ENCODE results near the gene ZCCHC2. TPM values are rescaled to one million over a fixed set of nuclear protein-coding genes. Genes with fewer than 3 reads are reported as not detected.
A peak's percentile ranks its signal among the peaks of the same experiment; 100 is the strongest.

The ZCCHC2 gene
- total RNA-seq, 1 donor from 2014 or later = 5.5 TPM

- Mint-ChIP-seq H3K27me3 (ENCODE audit: insufficient read depth, low read depth) (peaks cover 6% of the 10 kb centered on the region), H3K9me3 (peaks cover 3% of the 10 kb centered on the region)
Measured at GRCh38 chr18:62583376-62583775, 60.6 kb downstream of the ZCCHC2 start.

GRCh38 chr18:62584241-62585120 lies 61.7 kb downstream of the ZCCHC2 start:
- peak; percentile 93 for DNase-seq (ENCODE audit: low spot score)
- no peaks in the 10 kb centered on the region for H3K9me3 ChIP-seq (ENCODE audit: low read depth)
- H3K4me2 ChIP-seq = peak overlapping the region; percentile 62
- no peaks in the 10 kb centered on the region for H3K36me3 ChIP-seq
- no peak overlapping the region for H3K27ac ChIP-seq
- H3K27me3 ChIP-seq = no peaks in the 10 kb centered on the region
- H3K4me1 Mint-ChIP-seq = peaks cover 24% of the 10 kb centered on the region
- H3K27me3 Mint-ChIP-seq (ENCODE audit: insufficient read depth, low read depth) = peaks cover 6% of the 10 kb centered on the region
- H3F3A ChIP-seq (ENCODE audit: low read depth) = no peaks in the 10 kb centered on the region
- TF ChIP-seq, protein P1, sequence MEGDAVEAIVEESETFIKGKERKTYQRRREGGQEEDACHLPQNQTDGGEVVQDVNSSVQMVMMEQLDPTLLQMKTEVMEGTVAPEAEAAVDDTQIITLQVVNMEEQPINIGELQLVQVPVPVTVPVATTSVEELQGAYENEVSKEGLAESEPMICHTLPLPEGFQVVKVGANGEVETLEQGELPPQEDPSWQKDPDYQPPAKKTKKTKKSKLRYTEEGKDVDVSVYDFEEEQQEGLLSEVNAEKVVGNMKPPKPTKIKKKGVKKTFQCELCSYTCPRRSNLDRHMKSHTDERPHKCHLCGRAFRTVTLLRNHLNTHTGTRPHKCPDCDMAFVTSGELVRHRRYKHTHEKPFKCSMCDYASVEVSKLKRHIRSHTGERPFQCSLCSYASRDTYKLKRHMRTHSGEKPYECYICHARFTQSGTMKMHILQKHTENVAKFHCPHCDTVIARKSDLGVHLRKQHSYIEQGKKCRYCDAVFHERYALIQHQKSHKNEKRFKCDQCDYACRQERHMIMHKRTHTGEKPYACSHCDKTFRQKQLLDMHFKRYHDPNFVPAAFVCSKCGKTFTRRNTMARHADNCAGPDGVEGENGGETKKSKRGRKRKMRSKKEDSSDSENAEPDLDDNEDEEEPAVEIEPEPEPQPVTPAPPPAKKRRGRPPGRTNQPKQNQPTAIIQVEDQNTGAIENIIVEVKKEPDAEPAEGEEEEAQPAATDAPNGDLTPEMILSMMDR (IDR thresholded peaks at IDR 0.05) = peak; percentile 93
- TF ChIP-seq EZH2 (IDR thresholded peaks at IDR 0.05) = no peak
- peak overlapping the region; percentile 47 for H3K27ac Mint-ChIP-seq
- H3K79me2 ChIP-seq (ENCODE audit: low read depth) = no peaks in the 10 kb centered on the region
- peaks cover 10% of the 10 kb centered on the region for H3K36me3 Mint-ChIP-seq
- peak overlapping the region; percentile 96 for H2AFZ ChIP-seq (replicated peaks)
- no peak overlapping the region for H3K9ac ChIP-seq
- peak overlapping the region; percentile 57 for H3K4me3 Mint-ChIP-seq
- no peak overlapping the region for H3K4me3 ChIP-seq
- H3K9me3 Mint-ChIP-seq = peaks cover 3% of the 10 kb centered on the region
- no peaks in the 10 kb centered on the region for H4K20me1 ChIP-seq (ENCODE audit: low read depth)
- H3K4me1 ChIP-seq = peaks cover 5% of the 10 kb centered on the region

More at GRCh38 chr18:62583376-62583775, 60.6 kb downstream of the ZCCHC2 start:
- Histone ChIP-seq H3K4me1 (peaks cover 5% of the 10 kb centered on the region), H3K9me3 (ENCODE audit: low read depth) (no peaks in the 10 kb centered on the region), H3K27ac (no peak overlapping the region), H3K36me3 (no peaks in the 10 kb centered on the region), H2AFZ (replicated peaks) (no peak overlapping the region), H3K9ac (no peak overlapping the region), H3K4me3 (no peak overlapping the region), H3K27me3 (no peaks in the 10 kb centered on the region), H3K4me2 (no peak overlapping the region), H4K20me1 (ENCODE audit: low read depth) (no peaks in the 10 kb centered on the region), H3K79me2 (ENCODE audit: low read depth) (no peaks in the 10 kb centered on the region), H3F3A (ENCODE audit: low read depth) (no peaks in the 10 kb centered on the region)
- TF ChIP-seq EZH2phosphoT487 (IDR thresholded peaks at IDR 0.05) (no peak), EZH2 (IDR thresholded peaks at IDR 0.05) (no peak)
- TF ChIP-seq, protein P1 (IDR thresholded peaks at IDR 0.05) = no peak
- H3K36me3 Mint-ChIP-seq = peaks cover 16% of the 10 kb centered on the region
- peaks cover 22% of the 10 kb centered on the region for H3K4me1 Mint-ChIP-seq
- no peak overlapping the region for H3K27ac Mint-ChIP-seq
- H3K4me3 Mint-ChIP-seq = no peak overlapping the region
- no peak for DNase-seq (ENCODE audit: low spot score)

GRCh38 chr18:62585274-62586150 lies 62.7 kb downstream of the ZCCHC2 start:
- no peaks in the 10 kb centered on the region for H3K9me3 ChIP-seq (ENCODE audit: low read depth)
- H3K9ac ChIP-seq = no peak overlapping the region
- Mint-ChIP-seq H3K27ac (no peak overlapping the region), H3K4me3 (no peak overlapping the region), H3K9me3 (no peaks in the 10 kb centered on the region), H3K4me1 (peaks cover 24% of the 10 kb centered on the region), H3K36me3 (peaks cover 6% of the 10 kb centered on the region), H3K27me3 (ENCODE audit: insufficient read depth, low read depth) (peaks cover 6% of the 10 kb centered on the region)
- TF ChIP-seq EZH2phosphoT487 (IDR thresholded peaks at IDR 0.05) = no peak
- TF ChIP-seq EZH2 (IDR thresholded peaks at IDR 0.05) = no peak
- TF ChIP-seq, protein P1 (IDR thresholded peaks at IDR 0.05) = no peak
- H3K4me1 ChIP-seq = peaks cover 5% of the 10 kb centered on the region
- no peak overlapping the region for H3K4me2 ChIP-seq
- no peaks in the 10 kb centered on the region for H3F3A ChIP-seq (ENCODE audit: low read depth)
- DNase-seq (ENCODE audit: low spot score) = no peak
- no peak overlapping the region for H3K4me3 ChIP-seq
- H3K79me2 ChIP-seq (ENCODE audit: low read depth) = no peaks in the 10 kb centered on the region
- H3K36me3 ChIP-seq = no peaks in the 10 kb centered on the region
- no peaks in the 10 kb centered on the region for H3K27me3 ChIP-seq
- H3K27ac ChIP-seq = no peak overlapping the region
- H4K20me1 ChIP-seq (ENCODE audit: low read depth) = no peaks in the 10 kb centered on the region
- H2AFZ ChIP-seq (replicated peaks) = no peak overlapping the region
